Measurements from ENCODE around the gene POC1B.

The POC1B gene

GRCh38 chr12:89417246-89417977 is 108.4 kb downstream of the POC1B start:
- no peak for DNase-seq

- no peak for DNase-seq
These were observed 109.6 kb downstream of the POC1B start for GRCh38 chr12:89416049-89416792.

GRCh38 chr12:89414851-89415250 is 111.0 kb downstream of the POC1B start:
- DNase-seq = peak; percentile 68

- DNase-seq = no peak
These were observed 111.5 kb downstream of the POC1B start for GRCh38 chr12:89414322-89414721.

GRCh38 chr12:89413234-89413633 is 112.6 kb downstream of the POC1B start:
- no peak for DNase-seq

- no peak for DNase-seq
These were observed 113.2 kb downstream of the POC1B start for GRCh38 chr12:89412665-89413064.

GRCh38 chr12:89411846-89412245 is 114.0 kb downstream of the POC1B start:
- DNase-seq = no peak

- no peak for DNase-seq
These were observed 114.6 kb downstream of the POC1B start for GRCh38 chr12:89411234-89411633.

- DNase-seq = no peak
These were observed 120.1 kb downstream of the POC1B start for GRCh38 chr12:89405626-89406345.

- no peak for DNase-seq
These were observed 124.3 kb downstream of the POC1B start for GRCh38 chr12:89401433-89402058.

GRCh38 chr12:89400415-89400814 is 125.4 kb downstream of the POC1B start:
- DNase-seq = no peak

- DNase-seq = no peak
These were observed 130.1 kb downstream of the POC1B start for GRCh38 chr12:89395712-89396111.

- no peak for DNase-seq
These were observed 132.2 kb downstream of the POC1B start for GRCh38 chr12:89393551-89394121.

- DNase-seq = no peak
These were observed 133.5 kb downstream of the POC1B start for GRCh38 chr12:89392391-89392790.

GRCh38 chr12:89391726-89392336 is 134.0 kb downstream of the POC1B start:
- DNase-seq = no peak

- peak; percentile 57 for DNase-seq
These were observed 134.8 kb downstream of the POC1B start for GRCh38 chr12:89390802-89391673.

GRCh38 chr12:89389755-89390661 is 135.8 kb downstream of the POC1B start:
- no peak for DNase-seq

GRCh38 chr12:89386138-89386537 is 139.7 kb downstream of the POC1B start:
- DNase-seq = no peak

- no peak for DNase-seq
These were observed 141.0 kb downstream of the POC1B start for GRCh38 chr12:89384807-89385206.

Measured in fibroblast of skin of scalp (primary cell).